ENCODE data around the gene ADNP. TPM values are rescaled to one million over a fixed set of nuclear protein-coding genes. Genes with fewer than 3 reads are reported as not detected.
A peak's percentile ranks its signal among the peaks of the same experiment; 100 is the strongest.

ADNP gene
- total and polyA plus RNA-seq, 2 donors (not counting 1 experiment from before 2014, with no cell fraction given): 20.4 to 94.8 TPM

- intact Hi-C loops (cut with micrococcal nuclease): no loop called here
- TF ChIP-seq CTCF (IDR thresholded peaks at IDR 0.05) (no peak), EZH2 (IDR thresholded peaks at IDR 0.05; ENCODE audit: borderline replicate concordance, insufficient read depth, low read depth, low read length, poor library complexity, severe bottlenecking) (no peak)
- CTCF ChIA-PET: interaction anchor here (0.9 to 2.4 kb wide), 5 partner anchors 11 to 121 kb away, joined by 4 to 8 read pairs (median 6); no protein-coding TSS in a partner anchor
- Histone ChIP-seq H2AFZ (ENCODE audit: insufficient read depth, low read depth, low read length, poor library complexity, severe bottlenecking) (no peak overlapping the region), H3K4me1 (ENCODE audit: control insufficient read depth in 2 of 2, insufficient read depth in 2 of 2, low read length in 2 of 2) (peaks cover 17 to 32% of the 10 kb centered on the region in 2 donors), H3K9me3 (ENCODE audit: control extremely low read depth in 1 of 3, control insufficient read depth in 2 of 3, insufficient read depth in 1 of 3, low read length in 2 of 3) (no peaks in the 10 kb centered on the region), H3K27me3 (replicated peaks in 1 of 4; ENCODE audit: control extremely low read depth in 1 of 4, control insufficient read depth in 3 of 4, insufficient read depth in 4 of 4, low read length in 3 of 4) (no peaks in the 10 kb centered on the region), H3K36me3 (replicated peaks in 1 of 2; ENCODE audit: control extremely low read depth in 1 of 2, control insufficient read depth in 1 of 2, extremely low read depth in 1 of 2, insufficient read depth in 2 of 2, low read length in 1 of 2) (peaks cover 6 to 14% of the 10 kb centered on the region in 2 experiments), H3K27ac (ENCODE audit: low read length in 2 of 2) (no peak overlapping the region), H4K20me1 (ENCODE audit: control insufficient read depth, insufficient read depth, low read length, poor library complexity, severe bottlenecking) (peaks cover 67% of the 10 kb centered on the region), H3K4me3 (ENCODE audit: control extremely low read depth in 1 of 5, extremely low read depth in 1 of 5, insufficient read depth in 1 of 5, low read depth in 2 of 5, low read length in 4 of 5) (no peak overlapping the region), H3K9ac (ENCODE audit: low read length) (no peak overlapping the region), H3K79me2 (ENCODE audit: control insufficient read depth, insufficient read depth, low read length) (peaks cover 100% of the 10 kb centered on the region), H3K4me2 (replicated peaks; ENCODE audit: low read depth, low read length, poor library complexity, severe bottlenecking) (no peak overlapping the region)
- no peak for DNase-seq
- Mint-ChIP-seq H3K4me1 (peaks cover 68% of the 10 kb centered on the region), H3K27me3 (no peaks in the 10 kb centered on the region), H3K4me3 (peak overlapping the region; percentile 60), H3K27ac (peak overlapping the region; percentile 56), H3K9me3 (ENCODE audit: insufficient read depth) (no peaks in the 10 kb centered on the region)
- POLR2A ChIA-PET: no interaction called here
- no peak for ATAC-seq (ENCODE audit: low read depth)
- no CpG with 5 or more reads among the region's 1 CpG for WGBS (ENCODE audit: insufficient coverage)
These were observed 19.5 kb downstream of the ADNP start for GRCh38 chr20:50911716-50912115.

- H4K20me1 ChIP-seq (ENCODE audit: control insufficient read depth, insufficient read depth, low read length, poor library complexity, severe bottlenecking): peaks cover 67% of the 10 kb centered on the region
- ATAC-seq (ENCODE audit: low read depth) (no peak), DNase-seq (no peak)
- WGBS (ENCODE audit: insufficient coverage): no CpG with 5 or more reads among the region's 3 CpGs
- peak overlapping the region; percentile 41 for H3K27ac Mint-ChIP-seq
- CTCF ChIA-PET: interaction anchor here (1.6 to 2.4 kb wide), 2 partner anchors 11 to 120 kb away, joined by 6 read pairs; no protein-coding TSS in a partner anchor
- H3K9me3 ChIP-seq (ENCODE audit: control extremely low read depth in 1 of 3, control insufficient read depth in 2 of 3, insufficient read depth in 1 of 3, low read length in 2 of 3): no peaks in the 10 kb centered on the region
- H2AFZ ChIP-seq (ENCODE audit: insufficient read depth, low read depth, low read length, poor library complexity, severe bottlenecking): no peak overlapping the region
- no peaks in the 10 kb centered on the region for H3K9me3 Mint-ChIP-seq (ENCODE audit: insufficient read depth)
- intact Hi-C loops (cut with micrococcal nuclease): no loop called here
- H3K4me3 Mint-ChIP-seq: no peak overlapping the region
- no peak overlapping the region for H3K27ac ChIP-seq (ENCODE audit: low read length in 2 of 2)
- no peaks in the 10 kb centered on the region for H3K27me3 Mint-ChIP-seq
- no peak overlapping the region for H3K4me2 ChIP-seq (replicated peaks; ENCODE audit: low read depth, low read length, poor library complexity, severe bottlenecking)
- H3K4me1 Mint-ChIP-seq: peaks cover 66% of the 10 kb centered on the region
- no peak for TF ChIP-seq EZH2 (IDR thresholded peaks at IDR 0.05; ENCODE audit: borderline replicate concordance, insufficient read depth, low read depth, low read length, poor library complexity, severe bottlenecking)
- TF ChIP-seq CTCF (IDR thresholded peaks at IDR 0.05): no peak
- no peak overlapping the region for H3K4me3 ChIP-seq (ENCODE audit: control extremely low read depth in 1 of 5, extremely low read depth in 1 of 5, insufficient read depth in 1 of 5, low read depth in 2 of 5, low read length in 4 of 5)
- peaks cover 100% of the 10 kb centered on the region for H3K79me2 ChIP-seq (ENCODE audit: control insufficient read depth, insufficient read depth, low read length)
- H3K9ac ChIP-seq (ENCODE audit: low read length): no peak overlapping the region
- POLR2A ChIA-PET: no interaction called here
- peaks cover 10 to 25% of the 10 kb centered on the region in 2 donors for H3K4me1 ChIP-seq (ENCODE audit: control insufficient read depth in 2 of 2, insufficient read depth in 2 of 2, low read length in 2 of 2)
- H3K36me3 ChIP-seq (replicated peaks in 1 of 2; ENCODE audit: control extremely low read depth in 1 of 2, control insufficient read depth in 1 of 2, extremely low read depth in 1 of 2, insufficient read depth in 2 of 2, low read length in 1 of 2): peaks cover 5 to 14% of the 10 kb centered on the region in 2 experiments
- no peaks in the 10 kb centered on the region for H3K27me3 ChIP-seq (replicated peaks in 1 of 4; ENCODE audit: control extremely low read depth in 1 of 4, control insufficient read depth in 3 of 4, insufficient read depth in 4 of 4, low read length in 3 of 4)
These were observed 20.2 kb downstream of the ADNP start for GRCh38 chr20:50911030-50911429.

All from B cell (primary cell).